ENCODE results near the gene TSPAN12. TPM values are rescaled to one million over a fixed set of nuclear protein-coding genes. Genes with fewer than 3 reads are reported as not detected.

The TSPAN12 gene
- total and polyA plus RNA-seq, 4 donors: 16.0 to 102 (median 22.8) TPM

DNA sequence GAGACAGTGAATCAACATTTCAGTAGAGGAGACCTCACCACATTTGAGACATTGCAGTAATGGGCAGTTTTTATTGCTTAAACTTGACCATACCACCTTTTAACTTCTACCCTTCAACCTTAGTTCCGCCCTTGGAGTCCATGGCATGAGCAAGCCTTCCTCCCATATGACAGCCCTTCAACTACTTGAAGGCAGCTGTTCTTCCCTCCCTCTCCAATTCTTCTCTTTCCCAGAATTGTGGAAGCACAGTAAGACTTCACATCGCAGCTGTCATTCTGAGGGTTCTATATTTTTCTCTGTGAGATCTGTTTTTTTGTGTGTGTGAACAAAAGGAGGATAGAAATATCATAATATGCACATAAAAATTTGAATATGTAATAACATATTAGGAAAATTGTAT is 2.2 kb upstream of the TSPAN12 start:
- Histone ChIP-seq H3K9me3 (ENCODE audit: control insufficient read depth in 4 of 4, insufficient read depth in 3 of 4, low read length in 3 of 4) (no peaks in the 10 kb centered on the region), H3K4me1 (ENCODE audit: control insufficient read depth in 5 of 5, insufficient read depth in 5 of 5, low read length in 5 of 5) (peaks cover 0 to 8% (median 2%) of the 10 kb centered on the region in 5 donors), H3K27me3 (ENCODE audit: control insufficient read depth in 3 of 3, insufficient read depth in 3 of 3, low read length in 2 of 3) (no peaks in the 10 kb centered on the region), H3K9ac (ENCODE audit: insufficient read depth in 1 of 2, low read length in 2 of 2) (no peak overlapping the region), H3K27ac (ENCODE audit: low read depth in 1 of 2, low read length in 1 of 2) (no peak overlapping the region), H3K4me3 (no peak overlapping the region), H3K36me3 (ENCODE audit: control insufficient read depth in 4 of 4, insufficient read depth in 4 of 4, low read length in 4 of 4) (no peaks in the 10 kb centered on the region)
- 98% methylated on average over 2 of the region's 2 CpGs for WGBS, 2 donors
- TF ChIP-seq, protein P1, sequence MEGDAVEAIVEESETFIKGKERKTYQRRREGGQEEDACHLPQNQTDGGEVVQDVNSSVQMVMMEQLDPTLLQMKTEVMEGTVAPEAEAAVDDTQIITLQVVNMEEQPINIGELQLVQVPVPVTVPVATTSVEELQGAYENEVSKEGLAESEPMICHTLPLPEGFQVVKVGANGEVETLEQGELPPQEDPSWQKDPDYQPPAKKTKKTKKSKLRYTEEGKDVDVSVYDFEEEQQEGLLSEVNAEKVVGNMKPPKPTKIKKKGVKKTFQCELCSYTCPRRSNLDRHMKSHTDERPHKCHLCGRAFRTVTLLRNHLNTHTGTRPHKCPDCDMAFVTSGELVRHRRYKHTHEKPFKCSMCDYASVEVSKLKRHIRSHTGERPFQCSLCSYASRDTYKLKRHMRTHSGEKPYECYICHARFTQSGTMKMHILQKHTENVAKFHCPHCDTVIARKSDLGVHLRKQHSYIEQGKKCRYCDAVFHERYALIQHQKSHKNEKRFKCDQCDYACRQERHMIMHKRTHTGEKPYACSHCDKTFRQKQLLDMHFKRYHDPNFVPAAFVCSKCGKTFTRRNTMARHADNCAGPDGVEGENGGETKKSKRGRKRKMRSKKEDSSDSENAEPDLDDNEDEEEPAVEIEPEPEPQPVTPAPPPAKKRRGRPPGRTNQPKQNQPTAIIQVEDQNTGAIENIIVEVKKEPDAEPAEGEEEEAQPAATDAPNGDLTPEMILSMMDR (IDR thresholded peaks at IDR 0.05; ENCODE audit: control extremely low read depth, extremely low read depth): no peak
- DNase-seq: no peak
- no peak for ATAC-seq (ENCODE audit: insufficient read depth, low FRiP score)

DNA sequence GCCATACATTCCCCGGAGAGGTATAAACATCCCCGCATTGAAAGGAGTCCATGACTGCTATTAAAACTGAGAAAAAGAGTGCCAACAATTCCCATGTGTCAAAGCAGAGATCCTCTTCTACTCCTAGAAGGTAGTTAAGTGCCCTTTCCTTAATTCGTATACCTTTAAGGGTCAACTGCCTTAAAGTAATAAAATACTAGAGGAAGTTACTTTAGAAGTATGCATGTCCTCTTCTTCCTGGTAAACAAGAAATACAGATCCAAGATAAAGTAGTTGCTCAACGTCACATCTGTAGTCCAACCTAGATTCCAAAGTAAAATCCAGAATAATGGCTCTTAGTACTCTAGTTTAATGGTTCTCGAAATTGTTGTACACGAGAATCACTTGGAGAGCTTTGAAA is 1.5 kb upstream of the TSPAN12 start:
- no peak for DNase-seq
- Histone ChIP-seq H3K9ac (ENCODE audit: insufficient read depth in 1 of 2, low read length in 2 of 2) (no peak overlapping the region), H3K9me3 (ENCODE audit: control insufficient read depth in 4 of 4, insufficient read depth in 3 of 4, low read length in 3 of 4) (no peaks in the 10 kb centered on the region), H3K27ac (ENCODE audit: low read depth in 1 of 2, low read length in 1 of 2) (no peak overlapping the region), H3K4me1 (ENCODE audit: control insufficient read depth in 5 of 5, insufficient read depth in 5 of 5, low read length in 5 of 5) (peaks cover 0 to 8% (median 2%) of the 10 kb centered on the region in 5 donors), H3K4me3 (no peak overlapping the region), H3K27me3 (ENCODE audit: control insufficient read depth in 3 of 3, insufficient read depth in 3 of 3, low read length in 2 of 3) (no peaks in the 10 kb centered on the region), H3K36me3 (ENCODE audit: control insufficient read depth in 4 of 4, insufficient read depth in 4 of 4, low read length in 4 of 4) (no peaks in the 10 kb centered on the region)
- TF ChIP-seq, protein P1 (IDR thresholded peaks at IDR 0.05; ENCODE audit: control extremely low read depth, extremely low read depth): no peak
- WGBS, 2 donors: 72 to 77% methylated on average over 6 of the region's 6 CpGs
- ATAC-seq (ENCODE audit: insufficient read depth, low FRiP score): no peak

DNA sequence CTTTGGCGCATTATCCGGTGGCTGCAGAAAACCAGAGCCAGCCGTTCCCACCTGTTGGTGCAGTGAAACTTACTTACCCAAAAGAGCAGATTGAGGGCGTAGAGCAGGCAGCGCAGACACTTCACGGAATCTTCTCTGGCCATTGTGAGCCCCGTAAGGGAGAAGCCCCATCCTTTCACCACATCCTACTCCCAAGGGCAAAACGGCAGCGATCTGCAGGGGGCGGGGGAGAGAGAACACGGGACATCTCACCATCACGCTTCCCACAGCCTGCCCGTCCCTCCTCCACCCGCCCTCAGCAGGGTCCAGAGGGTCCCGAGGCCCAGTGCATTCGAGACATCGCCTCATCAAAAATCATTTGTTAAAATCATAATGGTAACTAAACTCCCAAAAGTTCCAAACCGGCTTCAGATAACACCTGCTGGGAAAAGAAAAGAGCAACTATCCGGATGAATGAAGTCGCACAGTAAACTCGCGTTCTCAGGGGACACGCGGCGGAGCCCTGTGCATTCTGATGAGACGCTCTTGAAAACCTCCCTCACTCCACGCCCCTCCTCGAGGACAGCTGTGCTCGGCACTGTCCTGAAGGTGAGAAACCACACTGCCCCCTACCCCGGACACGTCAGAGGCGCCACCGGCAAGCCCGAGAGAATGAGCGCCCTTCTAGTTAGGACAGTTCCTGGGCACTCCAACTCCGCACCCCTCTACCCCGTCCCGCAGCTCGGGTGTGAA is 1.2 kb downstream of the TSPAN12 start:
- DNase-seq (peak; percentile 51 to 58 (median 56)), ATAC-seq (ENCODE audit: insufficient read depth, low FRiP score) (peak; percentile 6)
- no peaks in the 10 kb centered on the region for H3K36me3 ChIP-seq (ENCODE audit: control insufficient read depth in 4 of 4, insufficient read depth in 4 of 4, low read length in 4 of 4)
- H3K9me3 ChIP-seq (ENCODE audit: control insufficient read depth in 4 of 4, insufficient read depth in 3 of 4, low read length in 3 of 4): no peaks in the 10 kb centered on the region
- WGBS, 2 donors: 2 to 3% methylated on average over 39 of the region's 39 CpGs
- TF ChIP-seq, protein P1 (IDR thresholded peaks at IDR 0.05; ENCODE audit: control extremely low read depth, extremely low read depth): no peak
- peak overlapping the region in 1 of 2 donors; percentile 57 for H3K9ac ChIP-seq (ENCODE audit: insufficient read depth in 1 of 2, low read length in 2 of 2)
- H3K27ac ChIP-seq (ENCODE audit: low read depth in 1 of 2, low read length in 1 of 2): peak overlapping the region; percentile 15 to 72
- H3K27me3 ChIP-seq (ENCODE audit: control insufficient read depth in 3 of 3, insufficient read depth in 3 of 3, low read length in 2 of 3): no peaks in the 10 kb centered on the region
- H3K4me1 ChIP-seq (ENCODE audit: control insufficient read depth in 5 of 5, insufficient read depth in 5 of 5, low read length in 5 of 5): peaks cover 0 to 8% (median 2%) of the 10 kb centered on the region in 5 donors
- peak overlapping the region; percentile 45 for H3K4me3 ChIP-seq

All from lung (tissue), 12 donors.